AG04450 (cell line): ENCODE measurements around the gene AGO4. TPM values are rescaled to one million over a fixed set of nuclear protein-coding genes. Genes with fewer than 3 reads are reported as not detected.

Experiments
- CTCF ChIA-PET: fragments of 300-600, 350-600 bp; formaldehyde crosslinking; extraction: SDS; loops from one replicate; lab custom pipeline; 2022; ENCODE audit warnings: antibody characterized with exemption, inconsistent platforms; lab: Charles Lee
- POLR2A ChIA-PET: fragments of 350-600 bp; formaldehyde crosslinking; extraction: SDS; loops from one replicate; lab custom pipeline; 2021; ENCODE audit warnings: antibody characterized with exemption, inconsistent platforms; lab: Yijun Ruan, JAX
- DNase-seq: peaks from one replicate; pipeline ENCODE4 v3.0.0-alpha.2; 2011; ENCODE audit warnings: low read depth, low spot score
- H3K27ac ChIP-seq: one replicate; pipeline ENCODE4 v1.5.1; 2012; ENCODE audit warnings: low read depth, low read length, control low read depth
- H3K27me3 ChIP-seq: one replicate; pipeline ENCODE4 v1.6.0; 2012; ENCODE audit warnings: low read length; ENCODE audit not compliant: control insufficient read depth, insufficient read depth
- H3K4me3 ChIP-seq: 2 replicates; pipeline ENCODE4 v1.5.1; 2011; ENCODE audit warnings: mild to moderate bottlenecking, low read depth, low read length, control low read depth
- H3K9me3 ChIP-seq: 2 replicates; pipeline ENCODE4 v1.5.1; 2012; ENCODE audit warnings: low read length; ENCODE audit not compliant: control insufficient read depth, insufficient read depth
- polyA plus RNA-seq: library from polyadenylated mRNA; depleted of rRNA; stranded (reverse); fragments of >200 nt; gene quantifications from 2 replicates; pipeline ENCODE4 v1.2.3, GENCODE V29; 2011
- TF ChIP-seq, protein P1 (sequence below): IDR thresholded peaks from 2 replicates; pipeline ENCODE4 v1.5.1; 2011; ENCODE audit warnings: low read depth, low read length, control low read depth, inconsistent platforms

The AGO4 gene
- polyA plus RNA-seq, 1 experiment: 9.1 TPM

DNA sequence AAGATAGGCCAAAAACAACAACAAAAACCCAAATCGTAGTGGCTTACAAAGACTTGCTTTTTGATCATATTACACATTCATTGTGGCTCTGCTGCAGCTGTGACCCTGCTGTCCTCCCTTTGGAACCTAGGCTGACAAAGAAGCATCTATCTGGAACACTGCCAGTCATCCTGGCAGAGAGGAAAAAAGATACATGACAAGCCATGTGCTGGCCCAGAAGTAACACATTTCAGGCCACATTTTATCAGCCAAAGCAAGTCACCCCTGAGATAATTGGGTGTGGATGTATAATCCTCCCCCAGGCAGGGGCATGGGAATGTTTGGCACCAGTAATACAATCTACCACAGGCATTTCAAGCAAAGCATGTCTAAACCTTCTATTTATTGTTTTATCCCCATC is 38.0 kb downstream of the AGO4 start:
- Histone ChIP-seq H3K9me3 (no peaks in the 10 kb centered on the region), H3K27me3 (no peaks in the 10 kb centered on the region), H3K4me3 (no peak overlapping the region), H3K27ac (no peak overlapping the region)
- DNase-seq: no peak
- TF ChIP-seq, protein P1, sequence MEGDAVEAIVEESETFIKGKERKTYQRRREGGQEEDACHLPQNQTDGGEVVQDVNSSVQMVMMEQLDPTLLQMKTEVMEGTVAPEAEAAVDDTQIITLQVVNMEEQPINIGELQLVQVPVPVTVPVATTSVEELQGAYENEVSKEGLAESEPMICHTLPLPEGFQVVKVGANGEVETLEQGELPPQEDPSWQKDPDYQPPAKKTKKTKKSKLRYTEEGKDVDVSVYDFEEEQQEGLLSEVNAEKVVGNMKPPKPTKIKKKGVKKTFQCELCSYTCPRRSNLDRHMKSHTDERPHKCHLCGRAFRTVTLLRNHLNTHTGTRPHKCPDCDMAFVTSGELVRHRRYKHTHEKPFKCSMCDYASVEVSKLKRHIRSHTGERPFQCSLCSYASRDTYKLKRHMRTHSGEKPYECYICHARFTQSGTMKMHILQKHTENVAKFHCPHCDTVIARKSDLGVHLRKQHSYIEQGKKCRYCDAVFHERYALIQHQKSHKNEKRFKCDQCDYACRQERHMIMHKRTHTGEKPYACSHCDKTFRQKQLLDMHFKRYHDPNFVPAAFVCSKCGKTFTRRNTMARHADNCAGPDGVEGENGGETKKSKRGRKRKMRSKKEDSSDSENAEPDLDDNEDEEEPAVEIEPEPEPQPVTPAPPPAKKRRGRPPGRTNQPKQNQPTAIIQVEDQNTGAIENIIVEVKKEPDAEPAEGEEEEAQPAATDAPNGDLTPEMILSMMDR: no peak
- ChIA-PET POLR2A (no interaction called here), CTCF (no interaction called here)

DNA sequence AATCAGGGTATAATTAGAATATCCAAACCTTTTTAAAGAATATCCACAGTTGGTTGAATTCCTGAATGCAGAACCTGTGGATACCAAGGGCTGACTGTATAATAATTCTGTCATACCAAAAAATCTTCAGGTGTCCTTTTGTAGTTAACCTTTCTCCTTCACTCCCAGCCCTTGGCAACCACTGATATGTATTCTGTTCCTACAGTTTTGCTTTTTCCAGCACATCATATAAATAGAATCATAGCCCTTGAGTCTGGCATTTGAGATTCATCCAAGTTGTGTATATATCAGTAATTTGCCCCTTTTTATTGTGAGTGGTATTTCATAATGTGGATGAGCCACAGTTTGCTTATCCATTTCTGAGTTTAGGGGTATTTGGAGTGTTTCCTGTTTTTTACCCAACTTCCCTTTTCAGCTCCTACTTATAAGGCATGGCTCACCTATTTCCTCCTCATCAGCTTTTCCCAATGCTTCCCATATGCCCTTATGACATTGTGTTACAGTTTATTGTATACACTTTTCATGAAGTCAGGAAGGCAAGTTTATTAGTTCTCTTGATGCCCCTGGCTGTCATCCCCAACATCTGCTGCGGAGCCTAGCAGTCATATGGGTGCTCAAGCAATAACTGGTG is 40.2 kb downstream of the AGO4 start:
- no peak for DNase-seq
- H3K4me3 ChIP-seq: no peak overlapping the region
- CTCF ChIA-PET: no interaction called here
- TF ChIP-seq, protein P1: no peak
- no peaks in the 10 kb centered on the region for H3K9me3 ChIP-seq
- POLR2A ChIA-PET: no interaction called here
- H3K27me3 ChIP-seq: no peaks in the 10 kb centered on the region
- H3K27ac ChIP-seq: no peak overlapping the region

DNA sequence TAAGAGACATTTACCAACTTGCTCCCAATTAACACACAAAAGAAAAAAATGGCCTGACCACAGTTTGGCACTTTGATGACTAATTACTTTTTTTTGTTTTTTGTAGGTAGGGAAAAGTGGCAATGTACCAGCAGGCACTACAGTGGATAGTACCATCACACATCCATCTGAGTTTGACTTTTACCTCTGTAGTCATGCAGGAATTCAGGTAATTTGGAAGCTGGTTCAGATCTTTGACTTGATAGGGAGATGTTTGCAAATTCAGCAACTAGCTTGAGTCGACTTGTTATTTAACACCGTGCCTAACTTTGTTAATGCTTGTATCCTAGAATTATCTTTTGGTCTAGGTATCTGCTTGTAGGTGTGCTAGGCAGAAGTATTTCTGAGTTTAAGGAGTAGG is 42.2 kb downstream of the AGO4 start:
- TF ChIP-seq, protein P1: no peak
- H3K27ac ChIP-seq: no peak overlapping the region
- H3K4me3 ChIP-seq: no peak overlapping the region
- CTCF ChIA-PET: no interaction called here
- POLR2A ChIA-PET: no interaction called here
- no peaks in the 10 kb centered on the region for H3K27me3 ChIP-seq
- no peaks in the 10 kb centered on the region for H3K9me3 ChIP-seq
- DNase-seq: no peak

DNA sequence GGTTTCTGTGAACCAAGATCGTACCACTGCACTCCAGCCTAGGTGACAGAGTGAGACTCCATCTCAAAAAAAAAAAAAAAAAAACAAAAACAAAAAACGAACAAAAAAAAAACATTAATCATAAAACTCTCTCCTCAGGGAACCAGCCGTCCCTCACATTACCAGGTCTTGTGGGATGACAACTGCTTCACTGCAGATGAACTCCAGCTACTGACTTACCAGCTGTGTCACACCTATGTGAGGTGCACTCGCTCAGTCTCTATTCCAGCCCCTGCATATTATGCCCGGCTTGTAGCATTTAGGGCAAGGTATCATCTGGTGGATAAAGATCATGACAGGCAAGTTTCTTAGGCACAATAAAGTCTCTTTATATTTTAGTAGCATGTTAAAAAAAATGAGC is 42.9 kb downstream of the AGO4 start:
- Histone ChIP-seq H3K9me3 (no peaks in the 10 kb centered on the region), H3K27ac (no peak overlapping the region), H3K4me3 (no peak overlapping the region), H3K27me3 (no peaks in the 10 kb centered on the region)
- DNase-seq: no peak
- TF ChIP-seq, protein P1: no peak
- ChIA-PET POLR2A (no interaction called here), CTCF (no interaction called here)

DNA sequence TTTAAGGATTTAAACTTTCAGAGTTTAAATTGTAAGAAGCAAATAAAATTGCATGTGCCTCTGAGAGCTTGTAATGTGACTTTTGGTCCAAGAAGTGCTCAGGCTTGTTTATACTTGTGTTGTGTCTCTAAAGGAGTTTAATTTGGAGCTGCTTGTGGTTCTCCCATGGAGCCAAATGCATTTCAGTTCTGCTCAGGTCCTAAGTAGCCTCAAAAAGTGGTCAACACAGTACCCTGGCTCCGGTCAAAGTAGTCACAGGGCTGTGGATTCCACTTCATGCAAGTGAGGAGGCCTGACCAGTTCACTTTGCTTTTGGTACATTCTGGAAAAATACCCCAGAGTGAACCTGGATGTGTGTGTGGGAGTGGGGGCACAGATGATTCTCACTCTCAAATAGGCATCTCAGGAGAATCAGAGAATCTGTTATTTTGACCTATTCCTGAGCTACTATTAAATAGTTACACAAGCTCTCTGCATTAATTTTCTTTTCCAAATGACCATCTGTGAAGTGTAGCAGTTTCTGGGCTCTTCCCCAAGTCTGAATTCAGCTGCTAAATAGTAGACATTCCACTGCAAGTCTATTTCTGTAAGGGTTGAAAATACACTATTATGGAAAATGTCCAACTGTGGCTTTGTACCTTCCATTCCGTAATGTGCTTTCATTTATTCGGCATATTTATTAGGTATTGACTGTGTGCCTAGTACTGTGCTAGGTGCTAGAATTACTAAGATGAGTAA is 43.5 kb downstream of the AGO4 start:
- no peaks in the 10 kb centered on the region for H3K9me3 ChIP-seq
- H3K4me3 ChIP-seq: no peak overlapping the region
- peak; percentile 27 for DNase-seq
- ChIA-PET POLR2A (interaction anchor here (0.9 kb wide), 1 partner anchor 82 kb away, joined by 4 read pairs; the partner anchor contains the start of gene CLSPN), CTCF (interaction anchor here (0.5 to 2.2 kb wide), 2 partner anchors 22 to 31 kb away, joined by 6 to 13 read pairs; partner anchors contain the start of gene AGO1)
- H3K27me3 ChIP-seq: no peaks in the 10 kb centered on the region
- TF ChIP-seq, protein P1: no peak
- no peak overlapping the region for H3K27ac ChIP-seq
